ENCODE measurements around the gene ABLIM2. TPM values are rescaled to one million over a fixed set of nuclear protein-coding genes. Genes with fewer than 3 reads are reported as not detected.

The ABLIM2 gene
- total and polyA plus RNA-seq, 2 of the 8 experiments (the other 6 are each of a cell fraction or from before 2014, with no cell fraction given) = 2.8 to 3.0 TPM

GRCh38 chr4:8130346-8131066, 28.1 kb downstream of the ABLIM2 start:
- H4K5ac ChIP-seq (ENCODE audit: insufficient read length, low read depth, low read length) = no peak overlapping the region
- H4K8ac ChIP-seq (ENCODE audit: extremely low read depth, insufficient read depth, low read length) = no peak overlapping the region
- H3K9ac ChIP-seq (replicated peaks in 1 of 4; ENCODE audit: extremely low read depth in 1 of 4, low read depth in 3 of 4, low read length in 3 of 4) = no peak overlapping the region
- FAIRE-seq (no peak), DNase-seq (ENCODE audit: low read depth in 1 of 2, low spot score in 2 of 2) (no peak)
- no peak overlapping the region for H2BK15ac ChIP-seq (ENCODE audit: low read length)
- H3K4me3 ChIP-seq (ENCODE audit: extremely low read depth in 1 of 4, insufficient read depth in 2 of 4, low read depth in 3 of 4, low read length in 4 of 4) = no peak overlapping the region
- H3K4me1 ChIP-seq (replicated peaks in 1 of 4; ENCODE audit: control insufficient read depth in 3 of 4, insufficient read depth in 4 of 4, low read length in 3 of 4) = peaks cover 2 to 27% (median 15%) of the 10 kb centered on the region in 4 experiments
- H3K79me1 ChIP-seq (ENCODE audit: low read depth, low read length) = no peaks in the 10 kb centered on the region
- no peaks in the 10 kb centered on the region for H3K9me3 ChIP-seq (ENCODE audit: insufficient read depth in 2 of 2, low read depth in 1 of 2, low read length in 1 of 2)
- no peak overlapping the region for H3K14ac ChIP-seq (ENCODE audit: insufficient read length)
- H2AK5ac ChIP-seq (ENCODE audit: low read depth, low read length) = no peak overlapping the region
- H3K18ac ChIP-seq (ENCODE audit: extremely low read depth, low read length) = no peak overlapping the region
- no peak overlapping the region for H2BK20ac ChIP-seq (ENCODE audit: low read length)
- ChIA-PET POLR2A (ENCODE audit: partially characterized antibody) (interaction anchor here (0.6 kb wide), 1 partner anchor 337 kb away, joined by 3 read pairs; no protein-coding TSS in a partner anchor), CTCF (ENCODE audit: partially characterized antibody) (interaction anchor here (0.6 to 1.6 kb wide), 5 partner anchors 11 to 1662 kb away, joined by 3 to 5 read pairs (median 4); no protein-coding TSS in a partner anchor)
- H3K4me2 ChIP-seq (ENCODE audit: insufficient read depth in 1 of 2, low read depth in 2 of 2, low read length in 2 of 2) = no peak overlapping the region
- no peaks in the 10 kb centered on the region for H3K23me2 ChIP-seq (ENCODE audit: low read depth, low read length)
- no peak overlapping the region for H3K23ac ChIP-seq (ENCODE audit: insufficient read length)
- H2AFZ ChIP-seq (ENCODE audit: low read length) = no peak overlapping the region
- H3K27ac ChIP-seq (ENCODE audit: low read depth, low read length) = no peak overlapping the region
- no peaks in the 10 kb centered on the region for H4K20me1 ChIP-seq (replicated peaks in 1 of 2; ENCODE audit: control insufficient read depth in 1 of 2, insufficient read depth in 2 of 2, low read length in 2 of 2)
- no peaks in the 10 kb centered on the region; a peak in 1 of 7 replicates for H3K27me3 ChIP-seq (replicated peaks in 1 of 4; ENCODE audit: control insufficient read depth in 3 of 4, extremely low read depth in 1 of 4, insufficient read depth in 3 of 4, low read length in 3 of 4)
- WGBS, 2 experiments (ENCODE audit: extremely low coverage in 1 of 2, insufficient coverage in 1 of 2, insufficient read length in 1 of 2, insufficient replicate concordance in 2 of 2, low coverage in 1 of 2, low lambda C conversion rate in 2 of 2, missing lambda C conversion rate in 1 of 2) = 82% methylated on average over 18 of the region's 18 CpGs; no CpG with 5 or more reads in 1 of the 2 experiments
- H3K4ac ChIP-seq (replicated peaks; ENCODE audit: insufficient read length, low read depth, low read length) = no peak overlapping the region
- no peak overlapping the region for H4K91ac ChIP-seq (replicated peaks; ENCODE audit: insufficient read length, low read length)
- H3K36me3 ChIP-seq (ENCODE audit: control insufficient read depth in 2 of 4, insufficient read depth in 4 of 4, low read length in 3 of 4) = no peaks in the 10 kb centered on the region
- no peak overlapping the region for H2BK120ac ChIP-seq (replicated peaks; ENCODE audit: low read depth, low read length)
- H2BK5ac ChIP-seq (ENCODE audit: low read depth, low read length) = no peak overlapping the region
- H3K56ac ChIP-seq (replicated peaks; ENCODE audit: insufficient read length, low read depth, low read length) = no peak overlapping the region
- no peak overlapping the region; the same call in 1 of the 2 replicates for H2BK12ac ChIP-seq (ENCODE audit: low read depth, low read length)
- H3K79me2 ChIP-seq (ENCODE audit: control insufficient read depth in 1 of 2, insufficient read depth in 2 of 2, low read length in 2 of 2) = no peaks in the 10 kb centered on the region
- TF ChIP-seq NRF1 (IDR thresholded peaks at IDR 0.05; ENCODE audit: low read depth, low read length) = no peak
- no peak for TF ChIP-seq YY1 (IDR thresholded peaks at IDR 0.05; ENCODE audit: low read depth, low read length)
- TF ChIP-seq HDAC2 (IDR thresholded peaks at IDR 0.05; ENCODE audit: borderline replicate concordance in 1 of 2, low read depth in 2 of 2, low read length in 2 of 2) = no peak
- no peak for TF ChIP-seq E2F6 (IDR thresholded peaks at IDR 0.05)
- TF ChIP-seq MAFK (IDR thresholded peaks at IDR 0.05; ENCODE audit: low read depth, low read length) = no peak
- no peak for TF ChIP-seq SIX5 (IDR thresholded peaks at IDR 0.05; ENCODE audit: low read depth, low read length)
- no peak for TF ChIP-seq ASH2L (IDR thresholded peaks at IDR 0.05; ENCODE audit: low read length)
- TF ChIP-seq GABPA (IDR thresholded peaks at IDR 0.05; ENCODE audit: borderline replicate concordance, insufficient read depth, low read length) = no peak
- TF ChIP-seq POU5F1 (IDR thresholded peaks at IDR 0.05; ENCODE audit: low read depth, low read length) = no peak
- no peak for TF ChIP-seq CBX5 (IDR thresholded peaks at IDR 0.05; ENCODE audit: low read depth, low read length)
- TF ChIP-seq RXRA (IDR thresholded peaks at IDR 0.05; ENCODE audit: insufficient read depth, low read depth, low read length) = no peak
- TF ChIP-seq TBP (IDR thresholded peaks at IDR 0.05; ENCODE audit: low read depth, low read length) = no peak

Measured in H1 (cell line).